ENCODE measurements around the gene OTOS. TPM values are rescaled to one million over a fixed set of nuclear protein-coding genes. Genes with fewer than 3 reads are reported as not detected.

Gene OTOS
- total RNA-seq, 2 experiments from 2014 or later = not detected

DNA sequence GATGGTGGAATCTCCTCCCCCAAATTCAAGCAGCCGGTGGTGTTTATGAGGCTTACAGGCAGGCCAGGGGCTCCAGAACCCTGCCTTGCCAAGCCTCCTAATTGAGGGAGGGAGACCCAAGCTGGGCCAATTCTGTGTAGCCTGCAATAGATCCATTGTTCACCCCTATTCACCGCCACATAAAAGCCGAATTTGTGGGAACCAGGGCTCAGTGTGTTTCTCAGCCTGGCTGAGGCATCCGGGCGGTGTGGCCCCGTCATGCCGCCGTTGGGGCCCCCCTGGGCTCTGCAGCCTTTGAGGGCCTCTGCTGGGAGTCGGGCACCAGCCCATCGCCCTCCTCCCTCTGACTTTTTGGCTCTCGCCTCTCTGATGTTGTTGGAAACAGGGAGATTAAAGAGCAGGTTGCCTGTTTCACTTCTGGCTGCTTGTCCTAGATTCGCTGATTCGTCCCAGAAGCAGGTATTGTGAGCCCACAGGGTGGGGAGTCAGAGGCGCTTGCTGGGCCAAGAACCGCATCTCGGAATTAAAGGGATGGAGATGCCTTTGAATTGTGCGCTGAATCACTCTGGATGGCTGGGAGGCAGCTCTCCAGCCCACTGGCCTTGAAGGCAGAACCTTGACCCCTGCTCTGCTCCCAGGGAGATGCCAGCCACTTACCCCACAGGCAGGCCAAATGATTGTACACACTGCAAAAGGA, 14.7 kb upstream of the OTOS start:
- Histone ChIP-seq H3K36me3 (ENCODE audit: insufficient read depth, low read length) (no peaks in the 10 kb centered on the region), H3K4me3 (ENCODE audit: low read depth, low read length, poor library complexity, severe bottlenecking) (no peak overlapping the region), H4K20me1 (ENCODE audit: insufficient read depth, low read length) (no peaks in the 10 kb centered on the region), H3K79me2 (ENCODE audit: insufficient read depth, low read depth, low read length) (no peaks in the 10 kb centered on the region), H3K27ac (ENCODE audit: low read depth, low read length, poor library complexity, severe bottlenecking) (no peak overlapping the region), H2AFZ (ENCODE audit: low read length) (no peak overlapping the region), H3K4me2 (ENCODE audit: low read length) (no peak overlapping the region), H3K4me1 (ENCODE audit: insufficient read depth, low read length, poor library complexity, severe bottlenecking) (no peaks in the 10 kb centered on the region), H3K9me2 (ENCODE audit: insufficient read depth, low read length) (no peaks in the 10 kb centered on the region), H3K9me3 (ENCODE audit: low read length) (no peaks in the 10 kb centered on the region)
- ChIA-PET CTCF (ENCODE audit: unreplicated experiment) (no interaction called here), POLR2A (interaction anchor here (0.6 to 0.9 kb wide), 2 partner anchors 40 to 1014 kb away, joined by 3 read pairs; no protein-coding TSS in a partner anchor)
- intact Hi-C loops (cut with micrococcal nuclease; ENCODE audit: unreplicated experiment) = no loop called here
- BruUV-seq (replicated peaks) = no TSS peak
- no peak for DNase-seq (ENCODE audit: low spot score)
- TF ChIP-seq EZH2phosphoT487 (IDR thresholded peaks at IDR 0.05; ENCODE audit: borderline replicate concordance, low read depth, low read length) (no peak), CTCF (conservative IDR thresholded peaks at IDR 0.05; ENCODE audit: low read length) (no peak)

DNA sequence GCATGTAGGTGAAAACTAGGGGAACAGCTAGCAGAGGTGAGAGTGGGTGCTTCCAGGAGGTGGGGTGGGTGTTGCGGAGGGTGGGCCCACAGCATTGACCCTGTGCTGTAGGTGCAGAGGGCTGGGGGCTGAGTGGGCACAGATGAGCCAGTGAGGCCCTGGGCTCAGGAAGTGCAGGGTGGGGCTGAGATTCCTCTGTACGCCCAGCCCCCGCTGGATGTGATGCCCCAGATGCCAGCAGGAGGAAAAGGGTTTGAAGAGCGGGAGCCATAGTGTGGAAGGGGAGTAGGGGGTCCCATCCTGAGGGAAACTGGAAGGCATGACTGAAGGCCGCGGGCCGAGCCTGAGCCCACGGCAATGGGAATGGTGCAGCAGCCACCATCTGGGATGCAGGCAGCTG, 14.1 kb upstream of the OTOS start:
- no peak for DNase-seq (ENCODE audit: low spot score)
- CTCF ChIA-PET (ENCODE audit: unreplicated experiment) = no interaction called here
- no TSS peak for BruUV-seq (replicated peaks)
- H4K20me1 ChIP-seq (ENCODE audit: insufficient read depth, low read length) = no peaks in the 10 kb centered on the region
- no peaks in the 10 kb centered on the region for H3K36me3 ChIP-seq (ENCODE audit: insufficient read depth, low read length)
- H3K4me2 ChIP-seq (ENCODE audit: low read length) = no peak overlapping the region
- H3K79me2 ChIP-seq (ENCODE audit: insufficient read depth, low read depth, low read length) = no peaks in the 10 kb centered on the region
- H3K9me2 ChIP-seq (ENCODE audit: insufficient read depth, low read length) = no peaks in the 10 kb centered on the region
- H3K27ac ChIP-seq (ENCODE audit: low read depth, low read length, poor library complexity, severe bottlenecking) = no peak overlapping the region
- no peaks in the 10 kb centered on the region for H3K9me3 ChIP-seq (ENCODE audit: low read length)
- no peaks in the 10 kb centered on the region for H3K4me1 ChIP-seq (ENCODE audit: insufficient read depth, low read length, poor library complexity, severe bottlenecking)
- intact Hi-C loops (cut with micrococcal nuclease; ENCODE audit: unreplicated experiment) = no loop called here
- no peak overlapping the region for H3K4me3 ChIP-seq (ENCODE audit: low read depth, low read length, poor library complexity, severe bottlenecking)
- H2AFZ ChIP-seq (ENCODE audit: low read length) = no peak overlapping the region
- TF ChIP-seq CTCF (conservative IDR thresholded peaks at IDR 0.05; ENCODE audit: low read length) (no peak), EZH2phosphoT487 (IDR thresholded peaks at IDR 0.05; ENCODE audit: borderline replicate concordance, low read depth, low read length) (no peak)
- POLR2A ChIA-PET = interaction anchor here (0.7 to 0.9 kb wide), 2 partner anchors 37 to 40 kb away, joined by 3 read pairs; no protein-coding TSS in a partner anchor

DNA sequence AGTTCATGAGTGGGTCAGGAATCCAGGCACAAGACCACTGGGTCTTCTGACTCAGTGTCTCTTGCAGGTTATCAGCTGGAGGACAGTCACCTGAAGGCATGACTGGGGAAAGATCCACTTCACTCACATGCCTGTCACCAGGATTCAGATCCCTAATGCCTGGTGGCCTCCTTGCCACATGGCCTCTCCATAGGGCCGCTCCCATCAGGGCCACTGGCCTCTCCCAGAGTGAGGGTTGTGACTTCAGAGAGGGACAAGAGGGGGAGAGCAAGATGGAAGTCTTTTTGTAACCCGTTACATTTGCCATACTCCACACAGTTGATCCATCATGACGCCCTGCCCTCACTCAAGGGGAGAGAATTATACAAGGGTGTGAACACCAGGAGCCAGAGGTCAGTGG, 13.0 kb upstream of the OTOS start:
- CTCF ChIA-PET (ENCODE audit: unreplicated experiment) = no interaction called here
- intact Hi-C loops (cut with micrococcal nuclease; ENCODE audit: unreplicated experiment) = no loop called here
- no peaks in the 10 kb centered on the region for H3K4me1 ChIP-seq (ENCODE audit: insufficient read depth, low read length, poor library complexity, severe bottlenecking)
- DNase-seq (ENCODE audit: low spot score) = no peak
- no peaks in the 10 kb centered on the region for H3K9me2 ChIP-seq (ENCODE audit: insufficient read depth, low read length)
- H3K9me3 ChIP-seq (ENCODE audit: low read length) = no peaks in the 10 kb centered on the region
- H2AFZ ChIP-seq (ENCODE audit: low read length) = no peak overlapping the region
- POLR2A ChIA-PET = no interaction called here
- no TSS peak for BruUV-seq (replicated peaks)
- no peak overlapping the region for H3K27ac ChIP-seq (ENCODE audit: low read depth, low read length, poor library complexity, severe bottlenecking)
- TF ChIP-seq EZH2phosphoT487 (IDR thresholded peaks at IDR 0.05; ENCODE audit: borderline replicate concordance, low read depth, low read length) = no peak
- no peak for TF ChIP-seq CTCF (conservative IDR thresholded peaks at IDR 0.05; ENCODE audit: low read length)
- no peak overlapping the region for H3K4me3 ChIP-seq (ENCODE audit: low read depth, low read length, poor library complexity, severe bottlenecking)
- H4K20me1 ChIP-seq (ENCODE audit: insufficient read depth, low read length) = no peaks in the 10 kb centered on the region
- H3K4me2 ChIP-seq (ENCODE audit: low read length) = no peak overlapping the region
- H3K79me2 ChIP-seq (ENCODE audit: insufficient read depth, low read depth, low read length) = no peaks in the 10 kb centered on the region
- no peaks in the 10 kb centered on the region for H3K36me3 ChIP-seq (ENCODE audit: insufficient read depth, low read length)
